ENCODE measurements around the gene PTPN21. TPM values are rescaled to one million over a fixed set of nuclear protein-coding genes. Genes with fewer than 3 reads are reported as not detected.

PTPN21 gene
- total RNA-seq, 1 experiment from 2014 or later, result 10.1 TPM

DNA sequence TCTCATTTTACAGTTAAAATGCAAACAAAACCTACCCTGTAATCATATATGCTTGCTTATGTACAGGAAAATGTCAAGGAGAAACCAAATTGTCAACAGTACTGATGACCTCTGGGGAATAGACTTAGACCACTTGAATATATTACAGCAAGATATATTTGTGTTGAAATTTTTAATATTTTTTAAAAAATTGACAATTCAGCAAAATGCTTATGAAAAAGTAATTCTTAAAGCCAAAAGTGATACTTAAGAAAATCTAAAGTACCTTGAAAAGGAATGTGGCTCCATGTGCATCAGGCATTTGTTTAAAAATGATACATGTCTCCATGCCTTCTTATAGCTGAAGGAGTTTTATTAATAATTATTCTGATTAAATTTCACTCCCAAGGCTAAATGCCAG is 49.2 kb downstream of the PTPN21 start:
- DNase-seq (ENCODE audit: low spot score), result no peak

DNA sequence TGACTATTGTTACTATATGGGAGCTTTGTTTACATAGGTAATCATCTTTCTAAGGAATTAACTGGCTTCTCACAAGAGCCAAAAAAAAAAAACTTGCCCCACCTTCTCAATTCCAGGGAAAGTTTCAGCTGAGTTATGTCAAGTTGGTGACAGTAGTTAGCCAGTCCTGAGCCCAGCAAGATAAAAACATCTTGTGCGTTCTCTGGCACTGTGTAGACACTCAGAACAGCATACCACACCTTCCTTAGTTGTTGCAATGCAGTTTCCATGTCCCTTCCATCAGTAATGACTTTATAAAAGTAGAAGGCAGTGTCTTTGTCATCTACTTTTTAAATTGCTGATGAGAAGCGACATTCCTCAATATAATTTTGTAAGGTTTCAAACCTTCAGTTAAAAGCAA is 50.2 kb downstream of the PTPN21 start:
- DNase-seq (ENCODE audit: low spot score), result no peak

GRCh38 chr14:88503754-88504406 is 50.9 kb downstream of the PTPN21 start:
- no peak for DNase-seq (ENCODE audit: low spot score)

DNA sequence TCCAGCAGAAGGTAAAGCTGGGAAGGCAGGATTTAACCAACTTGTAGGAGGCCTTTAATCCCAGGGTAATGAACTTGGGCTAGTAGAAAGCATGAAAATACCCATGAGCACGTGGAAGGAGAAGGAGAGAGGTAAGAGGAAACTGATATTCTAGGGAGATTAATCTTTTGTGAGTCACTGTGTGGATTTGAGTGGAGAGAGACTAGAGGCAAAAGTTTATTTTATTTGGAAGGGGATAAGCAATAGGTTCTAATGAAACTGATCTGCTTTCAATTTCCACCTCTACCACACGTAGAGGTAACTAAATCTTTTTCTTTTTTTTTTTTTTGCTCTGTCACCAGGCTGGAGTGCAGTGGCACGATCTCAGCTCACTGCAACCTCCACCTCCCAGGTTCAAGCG is 52.1 kb downstream of the PTPN21 start:
- DNase-seq (ENCODE audit: low spot score), result no peak

DNA sequence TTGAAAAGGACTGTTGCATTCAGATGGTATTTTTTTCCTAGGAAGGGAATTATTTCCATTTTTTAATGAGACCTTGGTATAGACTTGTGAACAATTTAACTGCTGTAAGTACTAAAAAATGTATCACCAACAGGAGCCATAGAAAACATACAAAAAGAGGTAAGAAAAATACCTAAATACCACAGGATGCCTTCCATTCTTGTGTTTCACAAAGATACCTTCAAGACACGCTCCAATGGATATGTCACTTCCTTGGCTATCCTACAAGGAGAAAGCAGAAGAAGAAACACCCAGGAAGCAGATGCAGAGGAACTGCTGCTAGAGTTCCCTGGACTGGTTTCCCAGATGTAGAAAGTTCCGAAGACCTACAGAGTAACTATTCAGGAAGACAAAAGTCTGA is 54.2 kb downstream of the PTPN21 start:
- no peak for DNase-seq (ENCODE audit: low spot score)

GRCh38 chr14:88499225-88499624 is 55.6 kb downstream of the PTPN21 start:
- DNase-seq (ENCODE audit: low spot score), result no peak

DNA sequence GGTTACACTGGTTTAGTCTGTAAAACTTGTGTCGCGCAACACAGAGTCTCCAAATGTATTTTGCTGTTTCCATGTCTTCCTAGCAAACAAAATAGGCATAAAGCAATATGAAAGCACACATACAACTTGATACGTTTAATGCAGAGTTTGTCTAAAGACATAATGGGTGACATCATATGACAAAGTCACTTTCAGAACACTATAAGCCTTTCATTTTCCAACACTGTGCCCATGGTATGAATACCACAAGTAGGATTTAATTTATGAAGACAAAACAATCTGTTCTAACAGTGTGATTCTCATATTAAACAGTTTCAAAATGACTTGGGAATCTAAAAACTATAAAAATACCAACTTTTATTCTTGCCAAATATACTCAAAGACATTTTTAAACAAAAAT is 58.4 kb downstream of the PTPN21 start:
- DNase-seq (ENCODE audit: low spot score), result no peak

- DNase-seq (ENCODE audit: low spot score), result no peak
Measured at GRCh38 chr14:88493392-88494185, 61.2 kb downstream of the PTPN21 start.

- DNase-seq (ENCODE audit: low spot score), result peak; percentile 50
Measured at GRCh38 chr14:88492272-88493089, 62.3 kb downstream of the PTPN21 start.

- no peak for DNase-seq (ENCODE audit: low spot score)
Measured at GRCh38 chr14:88490168-88490567, 64.6 kb downstream of the PTPN21 start.

DNA sequence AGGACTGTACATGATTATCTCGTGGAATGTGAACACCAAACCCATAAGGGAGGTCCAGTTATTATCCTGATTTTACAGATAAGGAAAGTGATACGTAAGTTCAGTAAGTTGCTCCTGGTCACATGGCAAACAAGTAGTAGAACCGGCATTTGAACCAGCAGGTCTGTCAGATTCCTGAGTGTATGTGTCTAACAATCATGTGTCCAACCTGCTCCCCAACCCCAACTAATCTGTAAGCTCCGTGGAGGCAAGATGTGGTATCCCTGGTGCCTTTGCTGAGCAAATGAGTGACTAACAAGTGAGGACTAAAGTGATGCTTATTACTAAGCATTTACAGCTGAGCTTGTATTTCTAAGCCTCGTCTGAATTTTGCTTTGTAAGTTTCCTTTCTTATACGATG is 65.9 kb downstream of the PTPN21 start:
- no peak for DNase-seq (ENCODE audit: low spot score)

- DNase-seq (ENCODE audit: low spot score), result no peak
Measured at GRCh38 chr14:88488081-88488480, 66.7 kb downstream of the PTPN21 start.

- DNase-seq (ENCODE audit: low spot score), result no peak
Measured at GRCh38 chr14:88482524-88482923, 72.3 kb downstream of the PTPN21 start.

DNA sequence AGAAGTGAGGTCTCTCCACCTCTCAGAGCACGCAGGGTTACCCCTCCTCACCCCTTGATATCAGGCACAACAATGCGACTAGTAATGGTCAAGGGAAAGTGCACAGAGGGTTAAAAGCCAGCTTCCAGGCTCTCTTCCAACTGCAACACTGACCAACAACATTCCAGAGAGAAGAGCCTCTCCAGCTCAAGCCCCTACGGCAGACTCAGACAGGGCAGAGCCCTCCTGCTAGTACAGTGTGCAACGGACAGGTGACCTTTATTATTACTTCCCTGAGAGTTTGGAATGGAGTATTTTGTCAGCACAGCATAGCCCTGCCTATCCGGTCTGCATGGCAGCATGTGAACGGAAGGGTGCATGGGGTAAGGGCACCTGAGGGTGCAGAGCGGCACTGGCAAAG is 73.0 kb downstream of the PTPN21 start:
- no peak for DNase-seq (ENCODE audit: low spot score)

GRCh38 chr14:88481059-88481458 is 73.7 kb downstream of the PTPN21 start:
- DNase-seq (ENCODE audit: low spot score), result no peak

- DNase-seq (ENCODE audit: low spot score), result no peak
Measured at GRCh38 chr14:88479574-88479987, 75.2 kb downstream of the PTPN21 start.

- no peak for DNase-seq (ENCODE audit: low spot score)
Measured at GRCh38 chr14:88478931-88479330, 75.9 kb downstream of the PTPN21 start.

GRCh38 chr14:88477513-88478250 is 77.1 kb downstream of the PTPN21 start:
- DNase-seq (ENCODE audit: low spot score), result no peak

GRCh38 chr14:88476825-88477224 is 78.0 kb downstream of the PTPN21 start:
- DNase-seq (ENCODE audit: low spot score), result no peak

- no peak for DNase-seq (ENCODE audit: low spot score)
Measured at GRCh38 chr14:88476214-88476774, 78.5 kb downstream of the PTPN21 start.

DNA sequence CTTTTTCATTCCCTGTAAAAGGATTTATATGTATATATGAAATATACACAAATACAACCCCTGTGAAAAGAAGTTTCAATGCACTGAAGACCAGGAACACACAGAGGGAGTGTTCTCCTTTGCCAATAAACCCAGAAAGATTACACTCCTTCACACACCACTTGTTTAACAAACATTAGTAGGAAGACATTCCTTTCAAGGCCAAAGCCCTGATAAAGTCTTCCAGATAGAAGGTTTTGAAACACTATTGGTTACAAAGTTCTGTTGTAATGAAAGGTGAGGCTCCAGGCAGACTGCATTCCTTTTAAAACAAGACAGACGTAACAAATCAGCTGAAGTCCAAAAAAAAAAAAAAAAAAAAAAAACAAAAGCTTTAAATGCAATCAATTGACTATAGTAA is 81.0 kb downstream of the PTPN21 start:
- no peak for DNase-seq (ENCODE audit: low spot score)

All from A172 (cell line).